Measurements from ENCODE around the gene ZNF341. TPM values are rescaled to one million over a fixed set of nuclear protein-coding genes. Genes with fewer than 3 reads are reported as not detected.

The ZNF341 gene
- total RNA-seq, 2 experiments from 2014 or later: 5.6 to 5.8 TPM

GRCh38 chr20:33724439-33725094, 7.2 kb upstream of the ZNF341 start:
- H3K27me3 Mint-ChIP-seq: no peaks in the 10 kb centered on the region
- H3K9me3 Mint-ChIP-seq: no peaks in the 10 kb centered on the region
- no peak overlapping the region for H3K27ac Mint-ChIP-seq
- DNase-seq: no peak
- ChIA-PET CTCF (no interaction called here), POLR2A (interaction anchor here (1.4 kb wide), 1 partner anchor 39 kb away, joined by 3 read pairs; no protein-coding TSS in a partner anchor)
- no peaks in the 10 kb centered on the region for H3K36me3 Mint-ChIP-seq (ENCODE audit: low read depth)
- H3K4me1 Mint-ChIP-seq: peaks cover 10% of the 10 kb centered on the region
- H3K4me3 Mint-ChIP-seq: no peak overlapping the region

- Mint-ChIP-seq H3K27ac (no peak overlapping the region), H3K27me3 (no peaks in the 10 kb centered on the region), H3K4me3 (no peak overlapping the region), H3K36me3 (ENCODE audit: low read depth) (no peaks in the 10 kb centered on the region), H3K4me1 (peaks cover 5% of the 10 kb centered on the region), H3K9me3 (no peaks in the 10 kb centered on the region)
- no peak for DNase-seq
- POLR2A ChIA-PET: interaction anchor here (1.1 to 1.4 kb wide), 2 partner anchors 16 to 62 kb away, joined by 5 read pairs; no protein-coding TSS in a partner anchor
- CTCF ChIA-PET: no interaction called here
Observed at GRCh38 chr20:33725607-33726264, 6.1 kb upstream of the ZNF341 start.

DNA sequence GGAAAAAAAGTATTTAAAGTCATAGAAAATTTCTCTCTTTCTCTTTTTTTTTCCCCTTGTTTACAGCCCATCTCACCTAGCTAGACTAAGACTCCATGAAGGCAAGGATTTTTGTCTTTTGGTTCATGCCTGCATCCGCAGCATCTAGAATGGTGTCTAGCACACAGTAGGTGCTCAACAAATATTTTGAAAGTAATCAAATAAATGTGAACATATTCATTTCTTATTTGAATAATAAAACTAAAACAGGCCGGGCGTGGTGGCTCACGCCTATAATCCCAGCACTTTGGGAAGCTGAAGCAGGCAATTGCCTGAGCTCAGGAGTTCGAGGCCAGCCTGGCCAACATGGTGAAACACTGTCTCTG, 4.7 kb upstream of the ZNF341 start:
- ChIA-PET POLR2A (interaction anchor here (0.9 to 1.4 kb wide), 4 partner anchors 10 to 64 kb away, joined by 3 to 5 read pairs (median 4); no protein-coding TSS in a partner anchor), CTCF (interaction anchor here (0.7 kb wide), 1 partner anchor 269 kb away, joined by 3 read pairs; no protein-coding TSS in a partner anchor)
- Mint-ChIP-seq H3K4me1 (peaks cover 9% of the 10 kb centered on the region), H3K9me3 (no peaks in the 10 kb centered on the region), H3K4me3 (no peak overlapping the region), H3K36me3 (ENCODE audit: low read depth) (peaks cover 3% of the 10 kb centered on the region), H3K27me3 (no peaks in the 10 kb centered on the region), H3K27ac (no peak overlapping the region)
- no peak for DNase-seq

DNA sequence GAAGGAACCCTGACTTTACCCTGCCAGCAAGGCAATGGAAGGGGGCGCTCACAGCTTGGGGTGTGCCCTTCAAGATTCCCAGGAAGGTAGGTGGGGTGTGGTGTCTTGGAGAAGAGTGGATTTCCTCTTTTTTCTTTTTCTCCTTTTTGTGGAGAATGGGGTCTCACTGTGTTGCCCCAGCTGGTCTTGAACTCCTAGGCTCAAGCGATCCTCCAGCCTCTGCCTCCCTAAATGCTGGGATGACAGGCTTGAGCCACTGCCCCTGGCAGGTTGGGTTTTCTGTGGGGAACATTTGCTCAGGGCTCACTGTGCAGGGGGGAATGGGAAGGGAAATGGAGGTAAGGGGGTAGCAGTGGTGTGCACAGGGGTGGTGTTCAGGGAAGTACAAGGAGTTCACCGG, 4.0 kb upstream of the ZNF341 start:
- Mint-ChIP-seq H3K4me1 (peaks cover 13% of the 10 kb centered on the region), H3K36me3 (ENCODE audit: low read depth) (peaks cover 3% of the 10 kb centered on the region), H3K9me3 (no peaks in the 10 kb centered on the region), H3K4me3 (no peak overlapping the region), H3K27me3 (no peaks in the 10 kb centered on the region), H3K27ac (no peak overlapping the region)
- POLR2A ChIA-PET: interaction anchor here (1.4 kb wide), 1 partner anchor 37 kb away, joined by 4 read pairs; no protein-coding TSS in a partner anchor
- CTCF ChIA-PET: no interaction called here
- no peak for DNase-seq

- H3K27me3 Mint-ChIP-seq: no peaks in the 10 kb centered on the region
- ChIA-PET POLR2A (no interaction called here), CTCF (no interaction called here)
- H3K9me3 Mint-ChIP-seq: no peaks in the 10 kb centered on the region
- peaks cover 18% of the 10 kb centered on the region for H3K4me1 Mint-ChIP-seq
- H3K4me3 Mint-ChIP-seq: no peak overlapping the region
- H3K27ac Mint-ChIP-seq: no peak overlapping the region
- no peak for DNase-seq
- H3K36me3 Mint-ChIP-seq (ENCODE audit: low read depth): peaks cover 3% of the 10 kb centered on the region
Observed at GRCh38 chr20:33728463-33728862, 3.3 kb upstream of the ZNF341 start.

GRCh38 chr20:33729101-33729500, 2.7 kb upstream of the ZNF341 start:
- no peaks in the 10 kb centered on the region for H3K27me3 Mint-ChIP-seq
- peaks cover 24% of the 10 kb centered on the region for H3K4me1 Mint-ChIP-seq
- no peak overlapping the region for H3K27ac Mint-ChIP-seq
- H3K9me3 Mint-ChIP-seq: no peaks in the 10 kb centered on the region
- peaks cover 6% of the 10 kb centered on the region for H3K36me3 Mint-ChIP-seq (ENCODE audit: low read depth)
- no peak overlapping the region for H3K4me3 Mint-ChIP-seq
- ChIA-PET CTCF (interaction anchor here (1.1 kb wide), 1 partner anchor 9 kb away, joined by 5 read pairs; the partner anchor contains the start of gene PXMP4), POLR2A (no interaction called here)
- no peak for DNase-seq

- ChIA-PET CTCF (interaction anchor here (1.5 to 2.4 kb wide), 2 partner anchors 8 to 11 kb away, joined by 5 to 12 read pairs; partner anchors contain the start of gene PXMP4), POLR2A (interaction anchor here (1.5 to 3.2 kb wide), 6 partner anchors 11 to 83 kb away, joined by 3 to 27 read pairs (median 18); partner anchors contain the start of genes CHMP4B and PXMP4)
- Mint-ChIP-seq H3K4me1 (peaks cover 28% of the 10 kb centered on the region), H3K36me3 (ENCODE audit: low read depth) (peaks cover 11% of the 10 kb centered on the region), H3K4me3 (peak overlapping the region; percentile 80), H3K27me3 (no peaks in the 10 kb centered on the region), H3K27ac (peak overlapping the region; percentile 91), H3K9me3 (peaks cover 2% of the 10 kb centered on the region)
- no peak for DNase-seq
Observed at GRCh38 chr20:33730946-33731692, 677 bp upstream of the ZNF341 start.

DNA sequence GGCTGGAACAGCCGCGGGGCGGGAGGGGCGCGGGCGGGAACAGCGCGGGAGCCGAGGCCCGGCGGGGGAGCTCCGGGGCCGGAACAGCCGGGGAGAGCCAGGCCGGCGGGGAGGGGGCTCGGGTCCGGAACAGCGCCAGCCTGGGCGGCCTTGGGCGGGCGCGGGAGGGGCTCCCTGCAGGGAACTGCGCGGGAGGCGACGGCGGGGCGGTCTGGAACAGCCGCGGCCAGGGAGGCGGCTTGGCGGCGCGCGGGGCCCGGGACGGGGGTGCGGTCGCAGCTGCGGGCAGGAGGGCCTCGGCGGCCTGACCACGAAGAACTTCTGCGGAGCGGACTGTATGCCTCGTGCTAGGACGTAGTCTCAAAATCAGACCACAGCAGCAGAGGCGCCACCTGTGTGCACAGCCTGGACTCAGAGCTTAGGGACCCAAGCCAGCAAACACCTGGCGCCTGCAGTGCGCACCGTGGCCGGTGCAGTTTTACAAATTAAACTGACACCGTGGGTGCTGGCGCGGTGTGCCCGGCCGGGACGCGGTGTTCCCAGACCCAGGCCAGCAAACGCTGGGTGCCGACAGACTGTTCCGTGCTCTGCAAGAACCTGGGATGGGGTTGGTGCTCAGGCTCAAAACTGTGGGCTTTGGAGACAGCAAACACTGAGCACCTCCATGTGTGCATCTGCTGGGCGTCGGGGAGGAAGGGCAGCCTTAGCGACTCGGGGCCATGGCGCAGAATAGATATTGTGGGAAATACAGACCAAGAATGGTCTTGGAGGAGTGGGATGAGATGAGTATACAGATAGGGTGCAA, 572 bp downstream of the ZNF341 start:
- peak overlapping the region; percentile 85 for H3K27ac Mint-ChIP-seq

GRCh38 chr20:33733654-33734576, 2.1 kb downstream of the ZNF341 start:
- no peaks in the 10 kb centered on the region for H3K27me3 Mint-ChIP-seq
- H3K9me3 Mint-ChIP-seq: peaks cover 16% of the 10 kb centered on the region
- H3K4me3 Mint-ChIP-seq: peak overlapping the region; percentile 79
- H3K36me3 Mint-ChIP-seq (ENCODE audit: low read depth): peaks cover 29% of the 10 kb centered on the region
- POLR2A ChIA-PET: interaction anchor here (0.8 to 3.2 kb wide), 10 partner anchors 8 to 378 kb away, joined by 3 to 27 read pairs (median 14); partner anchors contain the start of genes ACTL10, C20orf144, CHMP4B and EIF2S2
- H3K27ac Mint-ChIP-seq: peak overlapping the region; percentile 11
- no peak for DNase-seq
- CTCF ChIA-PET: interaction anchor here (0.5 to 1.7 kb wide), 4 partner anchors 44 to 368 kb away, joined by 3 to 6 read pairs (median 3); no protein-coding TSS in a partner anchor
- peaks cover 28% of the 10 kb centered on the region for H3K4me1 Mint-ChIP-seq

More for the DNA sequence above, 572 bp downstream of the ZNF341 start:
- CTCF ChIA-PET: interaction anchor here (0.5 to 2.4 kb wide), 20 partner anchors 9 to 486 kb away, joined by 3 to 12 read pairs (median 4); partner anchors contain the start of genes ACTL10 and PXMP4
- Mint-ChIP-seq H3K4me3 (peak overlapping the region; percentile 79), H3K27me3 (no peaks in the 10 kb centered on the region), H3K4me1 (peaks cover 28% of the 10 kb centered on the region), H3K9me3 (peaks cover 12% of the 10 kb centered on the region), H3K36me3 (ENCODE audit: low read depth) (peaks cover 21% of the 10 kb centered on the region)
- DNase-seq: peak; percentile 88
- POLR2A ChIA-PET: interaction anchor here (0.5 to 3.2 kb wide), 29 partner anchors 9 to 380 kb away, joined by 3 to 27 read pairs (median 4); partner anchors contain the start of genes ACTL10, C20orf144, CBFA2T2 and CHMP4B

- ChIA-PET CTCF (no interaction called here), POLR2A (no interaction called here)
- Mint-ChIP-seq H3K36me3 (ENCODE audit: low read depth) (peaks cover 26% of the 10 kb centered on the region), H3K4me3 (no peak overlapping the region), H3K9me3 (peaks cover 16% of the 10 kb centered on the region), H3K4me1 (peaks cover 19% of the 10 kb centered on the region), H3K27me3 (no peaks in the 10 kb centered on the region), H3K27ac (no peak overlapping the region)
- DNase-seq: no peak
Observed at GRCh38 chr20:33736962-33737361, 5.2 kb downstream of the ZNF341 start.

GRCh38 chr20:33739493-33739892, 7.7 kb downstream of the ZNF341 start:
- Mint-ChIP-seq H3K4me1 (peaks cover 3% of the 10 kb centered on the region), H3K27ac (no peak overlapping the region), H3K36me3 (ENCODE audit: low read depth) (peaks cover 23% of the 10 kb centered on the region), H3K27me3 (no peaks in the 10 kb centered on the region), H3K4me3 (no peak overlapping the region), H3K9me3 (peaks cover 16% of the 10 kb centered on the region)
- ChIA-PET POLR2A (no interaction called here), CTCF (no interaction called here)
- no peak for DNase-seq

Data from activated CD4-positive, alpha-beta memory T cell treated with anti-CD3 and anti-CD28 coated beads, Interleukin-2, amount 10 ng/mL, durations not matched to agents 7 days and 5 days (primary cell).